ENCODE measurements around the gene LYL1. TPM values are rescaled to one million over a fixed set of nuclear protein-coding genes. Genes with fewer than 3 reads are reported as not detected.

The LYL1 gene
- total RNA-seq, 2 experiments from 2014 or later = 3.3 to 3.8 TPM

- peaks cover 7% of the 10 kb centered on the region for H3K36me3 Mint-ChIP-seq (ENCODE audit: low read depth)
- POLR2A ChIA-PET = interaction anchor here (1.0 to 1.8 kb wide), 3 partner anchors 10 to 25 kb away, joined by 3 to 5 read pairs (median 4); partner anchors contain the start of gene NACC1
- no peak overlapping the region for H3K4me3 Mint-ChIP-seq
- no peaks in the 10 kb centered on the region for H3K9me3 Mint-ChIP-seq (ENCODE audit: insufficient read depth)
- peaks cover 39% of the 10 kb centered on the region for H3K4me1 Mint-ChIP-seq (ENCODE audit: low read depth)
- CTCF ChIA-PET = interaction anchor here (1.2 to 2.0 kb wide), 2 partner anchors 23 to 34 kb away, joined by 6 to 7 read pairs; no protein-coding TSS in a partner anchor
- no peak overlapping the region for H3K27ac Mint-ChIP-seq
- no peak for ATAC-seq
- H3K27me3 Mint-ChIP-seq (ENCODE audit: low read depth) = no peaks in the 10 kb centered on the region
- no peak for DNase-seq
Measured at GRCh38 chr19:13127811-13128575, 25.3 kb upstream of the LYL1 start.

DNA sequence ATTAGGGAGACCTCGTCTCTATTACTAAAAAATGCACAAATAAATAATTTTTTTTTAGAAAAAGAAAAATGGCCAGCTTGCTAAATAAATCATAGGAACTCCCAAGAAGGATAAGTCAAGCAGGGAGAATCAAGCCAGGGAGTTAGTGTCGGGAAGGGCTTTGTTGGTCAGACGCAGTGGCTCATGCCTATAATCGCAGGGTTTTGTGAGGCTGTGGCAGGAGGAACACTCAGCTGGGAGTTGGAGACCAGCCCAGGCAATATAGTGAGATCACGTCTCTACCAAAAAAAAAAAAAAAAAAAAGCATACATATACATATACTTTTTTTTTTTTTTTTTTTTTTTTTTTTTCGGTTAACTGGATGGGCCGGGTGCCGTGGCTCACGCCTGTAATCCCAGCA is 24.4 kb upstream of the LYL1 start:
- ATAC-seq = no peak
- Mint-ChIP-seq H3K27me3 (ENCODE audit: low read depth) (no peaks in the 10 kb centered on the region), H3K36me3 (ENCODE audit: low read depth) (peaks cover 4% of the 10 kb centered on the region), H3K4me1 (ENCODE audit: low read depth) (peaks cover 39% of the 10 kb centered on the region), H3K9me3 (ENCODE audit: insufficient read depth) (no peaks in the 10 kb centered on the region), H3K27ac (no peak overlapping the region), H3K4me3 (no peak overlapping the region)
- CTCF ChIA-PET = interaction anchor here (2.0 kb wide), 1 partner anchor 33 kb away, joined by 6 read pairs; no protein-coding TSS in a partner anchor
- POLR2A ChIA-PET = interaction anchor here (1.5 kb wide), 1 partner anchor 9 kb away, joined by 4 read pairs; the partner anchor contains the start of gene NACC1
- DNase-seq = no peak

DNA sequence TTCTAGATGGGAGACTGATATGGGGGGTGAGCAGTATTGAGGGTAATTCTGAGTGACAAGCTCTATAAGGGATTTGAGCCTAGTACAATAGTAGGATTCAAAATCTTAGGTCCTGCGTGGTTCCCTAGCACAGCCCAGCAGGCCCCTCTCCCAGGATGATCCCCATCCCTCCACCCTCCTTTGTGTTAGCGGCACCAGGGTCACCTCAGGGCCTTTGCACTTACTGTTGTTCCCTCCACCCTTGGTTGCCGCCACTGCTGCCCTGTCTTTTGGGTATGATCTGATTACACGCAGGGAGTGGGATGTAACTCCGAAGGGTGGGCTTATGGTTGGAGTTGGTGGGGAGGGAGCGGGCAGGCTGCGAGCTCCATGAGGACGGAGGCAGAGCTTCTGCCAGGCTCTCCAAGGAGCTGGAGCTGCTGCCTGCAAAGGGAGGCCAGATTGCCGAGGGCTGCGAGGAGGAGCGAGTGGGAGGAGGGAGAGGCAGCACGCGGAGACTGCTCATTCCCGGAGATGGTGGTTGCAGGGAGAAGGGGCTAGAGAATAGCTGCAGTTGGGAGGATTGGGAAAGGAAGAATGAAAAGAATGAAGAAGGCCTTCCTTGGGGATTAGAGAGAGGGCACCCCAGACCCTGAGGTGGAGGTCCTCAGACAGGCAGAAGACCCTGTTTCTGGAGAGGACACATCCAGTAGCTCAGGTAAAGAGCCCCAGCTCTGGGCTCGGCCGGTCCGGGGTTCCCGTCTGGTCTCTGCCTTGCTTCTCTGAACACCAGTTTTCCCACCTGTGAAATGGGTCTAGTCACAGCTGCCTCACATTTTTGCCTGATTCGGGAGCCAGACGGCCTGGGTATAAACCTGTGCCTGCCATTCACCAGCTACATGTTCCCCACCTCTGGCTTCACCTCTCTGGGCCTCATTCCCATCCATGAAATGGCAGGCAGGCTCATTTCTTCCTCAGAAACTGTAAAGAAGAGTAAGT is 20.6 kb upstream of the LYL1 start:
- no peak overlapping the region for H3K4me3 Mint-ChIP-seq
- H3K9me3 Mint-ChIP-seq (ENCODE audit: insufficient read depth) = no peaks in the 10 kb centered on the region
- no peak overlapping the region for H3K27ac Mint-ChIP-seq
- H3K4me1 Mint-ChIP-seq (ENCODE audit: low read depth) = peaks cover 55% of the 10 kb centered on the region
- peaks cover 10% of the 10 kb centered on the region for H3K36me3 Mint-ChIP-seq (ENCODE audit: low read depth)
- ChIA-PET CTCF (interaction anchor here (0.9 to 1.0 kb wide), 2 partner anchors 19 to 29 kb away, joined by 3 read pairs; no protein-coding TSS in a partner anchor), POLR2A (interaction anchor here (0.9 to 1.6 kb wide), 3 partner anchors 9 to 29 kb away, joined by 3 to 5 read pairs (median 3); no protein-coding TSS in a partner anchor)
- ATAC-seq (no peak), DNase-seq (no peak)
- no peaks in the 10 kb centered on the region for H3K27me3 Mint-ChIP-seq (ENCODE audit: low read depth)

DNA sequence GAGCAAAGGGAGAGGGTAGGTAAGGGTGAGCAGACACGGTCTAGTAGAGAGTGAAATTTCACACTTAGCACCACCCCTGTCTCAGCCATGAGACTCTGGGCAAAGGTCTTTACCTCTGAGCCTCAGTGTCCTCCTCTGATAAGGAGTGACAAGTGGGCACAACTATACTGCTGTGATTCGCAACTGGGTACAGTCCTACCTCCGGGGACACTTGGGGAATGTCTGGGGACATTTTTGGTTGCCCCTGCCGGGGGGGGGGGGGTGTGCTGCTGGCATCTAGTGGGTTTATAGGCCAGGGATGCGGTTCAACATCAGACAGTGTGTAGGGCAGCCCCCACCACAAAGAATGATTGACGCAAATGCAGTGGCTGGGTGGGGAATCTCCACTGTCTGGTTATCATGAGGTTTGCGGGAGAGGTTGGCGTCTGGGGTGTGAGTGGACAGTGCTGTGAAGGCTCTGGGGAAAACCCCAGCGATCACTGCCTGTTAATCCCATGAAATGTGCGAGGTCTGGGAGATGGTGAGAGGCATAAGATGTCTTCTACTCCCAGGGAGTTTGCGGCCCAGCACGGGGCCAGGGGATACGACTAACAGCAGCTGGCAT is 19.7 kb upstream of the LYL1 start:
- peaks cover 50% of the 10 kb centered on the region for H3K4me1 Mint-ChIP-seq (ENCODE audit: low read depth)
- DNase-seq (no peak), ATAC-seq (no peak)
- POLR2A ChIA-PET = interaction anchor here (1.6 kb wide), 1 partner anchor 30 kb away, joined by 5 read pairs; no protein-coding TSS in a partner anchor
- CTCF ChIA-PET = interaction anchor here (1.0 kb wide), 1 partner anchor 18 kb away, joined by 3 read pairs; no protein-coding TSS in a partner anchor
- H3K27me3 Mint-ChIP-seq (ENCODE audit: low read depth) = no peaks in the 10 kb centered on the region
- no peaks in the 10 kb centered on the region for H3K9me3 Mint-ChIP-seq (ENCODE audit: insufficient read depth)
- peaks cover 7% of the 10 kb centered on the region for H3K36me3 Mint-ChIP-seq (ENCODE audit: low read depth)
- H3K4me3 Mint-ChIP-seq = no peak overlapping the region
- peak overlapping the region; percentile 26 for H3K27ac Mint-ChIP-seq

GRCh38 chr19:13121551-13122274 is 19.1 kb upstream of the LYL1 start:
- Mint-ChIP-seq H3K27me3 (ENCODE audit: low read depth) (no peaks in the 10 kb centered on the region), H3K27ac (peak overlapping the region; percentile 26), H3K9me3 (ENCODE audit: insufficient read depth) (no peaks in the 10 kb centered on the region), H3K36me3 (ENCODE audit: low read depth) (peaks cover 8% of the 10 kb centered on the region), H3K4me1 (ENCODE audit: low read depth) (peaks cover 50% of the 10 kb centered on the region), H3K4me3 (no peak overlapping the region)
- DNase-seq (no peak), ATAC-seq (no peak)
- POLR2A ChIA-PET = interaction anchor here (0.9 to 1.2 kb wide), 2 partner anchors 11 to 30 kb away, joined by 3 to 4 read pairs; no protein-coding TSS in a partner anchor
- CTCF ChIA-PET = interaction anchor here (2.2 kb wide), 1 partner anchor 17 kb away, joined by 8 read pairs; no protein-coding TSS in a partner anchor

DNA sequence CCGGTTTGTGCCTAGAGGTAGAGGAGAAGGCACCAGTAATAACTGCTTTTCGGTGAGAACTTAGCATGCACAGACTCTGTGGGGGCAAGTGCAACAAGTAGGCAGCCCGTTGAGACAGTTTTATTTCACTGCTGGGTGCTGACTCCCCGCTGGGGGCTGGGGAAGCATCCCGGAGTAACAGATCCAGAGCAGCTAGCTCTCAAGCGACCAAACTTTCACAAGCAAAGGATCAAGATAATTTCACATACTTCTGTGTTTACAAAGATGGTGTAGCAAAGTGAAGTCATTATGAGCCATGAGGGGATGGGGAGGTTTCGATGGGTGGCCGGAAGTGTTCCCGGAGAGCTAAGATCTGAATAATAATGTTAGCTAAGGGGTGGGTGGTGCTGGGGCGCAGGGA is 18.2 kb upstream of the LYL1 start:
- Mint-ChIP-seq H3K4me3 (peak overlapping the region; percentile 22), H3K27me3 (ENCODE audit: low read depth) (no peaks in the 10 kb centered on the region), H3K36me3 (ENCODE audit: low read depth) (peaks cover 12% of the 10 kb centered on the region), H3K9me3 (ENCODE audit: insufficient read depth) (no peaks in the 10 kb centered on the region), H3K27ac (no peak overlapping the region), H3K4me1 (ENCODE audit: low read depth) (peaks cover 54% of the 10 kb centered on the region)
- CTCF ChIA-PET = interaction anchor here (2.2 kb wide), 1 partner anchor 16 kb away, joined by 8 read pairs; no protein-coding TSS in a partner anchor
- POLR2A ChIA-PET = interaction anchor here (0.9 to 1.8 kb wide), 4 partner anchors 10 to 31 kb away, joined by 3 to 5 read pairs (median 4); partner anchors contain the start of genes IER2 and STX10
- ATAC-seq (no peak), DNase-seq (no peak)

- peaks cover 62% of the 10 kb centered on the region for H3K4me1 Mint-ChIP-seq (ENCODE audit: low read depth)
- no peak for ATAC-seq
Measured at GRCh38 chr19:13120031-13120430, 17.4 kb upstream of the LYL1 start.

GRCh38 chr19:13119627-13120026 is 17.0 kb upstream of the LYL1 start:
- no peaks in the 10 kb centered on the region for H3K9me3 Mint-ChIP-seq (ENCODE audit: insufficient read depth)

More at GRCh38 chr19:13120031-13120430, 17.4 kb upstream of the LYL1 start:
- no peak overlapping the region for H3K4me3 Mint-ChIP-seq
- no peak overlapping the region for H3K27ac Mint-ChIP-seq
- no peaks in the 10 kb centered on the region for H3K9me3 Mint-ChIP-seq (ENCODE audit: insufficient read depth)
- DNase-seq = no peak
- peaks cover 12% of the 10 kb centered on the region for H3K36me3 Mint-ChIP-seq (ENCODE audit: low read depth)
- ChIA-PET POLR2A (interaction anchor here (0.5 to 5.2 kb wide), 7 partner anchors 11 to 343 kb away, joined by 3 to 64 read pairs (median 4); partner anchors contain the start of genes IER2 and STX10), CTCF (interaction anchor here (1.5 to 2.2 kb wide), 2 partner anchors 15 to 155 kb away, joined by 3 to 8 read pairs; no protein-coding TSS in a partner anchor)
- H3K27me3 Mint-ChIP-seq (ENCODE audit: low read depth) = no peaks in the 10 kb centered on the region

DNA sequence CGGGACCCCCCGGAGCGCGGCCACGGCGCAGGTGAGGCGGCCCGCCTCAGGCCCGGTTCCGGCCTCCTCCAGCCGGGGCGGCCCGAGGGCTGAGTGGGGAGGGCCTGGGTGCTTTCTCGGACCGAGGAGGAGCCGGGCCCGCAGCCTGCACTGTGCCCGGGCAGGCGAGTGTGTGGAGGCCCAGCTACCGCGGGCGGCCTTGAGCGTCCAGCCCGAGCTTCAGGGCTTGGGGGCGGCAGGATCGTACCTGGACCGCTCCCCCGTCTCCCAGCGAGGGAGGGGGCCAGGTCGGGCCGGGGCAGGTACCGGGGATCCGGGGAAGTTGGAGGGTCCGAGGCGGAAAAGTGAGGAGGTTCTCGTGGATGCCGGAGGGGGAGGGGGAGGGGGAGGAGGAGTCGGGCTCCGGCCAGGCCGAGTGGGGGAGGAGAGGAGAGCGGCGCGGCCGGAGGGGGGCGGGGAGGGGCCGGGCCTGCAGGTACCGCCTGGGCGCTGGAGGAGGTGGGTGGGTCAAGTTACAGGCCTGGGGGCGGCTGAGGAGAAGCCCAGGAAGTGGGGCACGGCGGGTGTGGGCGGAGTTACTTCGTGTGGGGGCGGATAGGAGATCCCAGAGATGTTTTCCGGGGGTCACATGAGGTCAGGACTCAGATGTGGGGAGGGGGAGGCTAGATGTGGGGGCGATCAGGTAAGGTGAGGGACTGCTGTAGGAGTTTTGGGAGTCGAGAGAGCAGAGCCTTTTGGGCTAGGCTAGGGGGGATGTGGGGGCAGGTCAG is 16.0 kb upstream of the LYL1 start:
- ChIA-PET POLR2A (interaction anchor here (1.0 to 5.2 kb wide), 11 partner anchors 9 to 124 kb away, joined by 3 to 64 read pairs (median 7); partner anchors contain the start of genes IER2 and STX10), CTCF (interaction anchor here (1.0 to 4.0 kb wide), 5 partner anchors 14 to 153 kb away, joined by 3 to 28 read pairs (median 7); partner anchors contain the start of genes IER2 and STX10)
- Mint-ChIP-seq H3K9me3 (ENCODE audit: insufficient read depth) (no peaks in the 10 kb centered on the region), H3K27me3 (ENCODE audit: low read depth) (no peaks in the 10 kb centered on the region), H3K4me3 (peak overlapping the region; percentile 78), H3K4me1 (ENCODE audit: low read depth) (peaks cover 60% of the 10 kb centered on the region), H3K36me3 (ENCODE audit: low read depth) (peaks cover 12% of the 10 kb centered on the region), H3K27ac (peak overlapping the region; percentile 84)
- DNase-seq = peak; percentile 66
- peak; percentile 13 for ATAC-seq

More at GRCh38 chr19:13119627-13120026, 17.0 kb upstream of the LYL1 start:
- Mint-ChIP-seq H3K4me1 (ENCODE audit: low read depth) (peaks cover 66% of the 10 kb centered on the region), H3K4me3 (peak overlapping the region; percentile 78), H3K27ac (peak overlapping the region; percentile 84), H3K27me3 (ENCODE audit: low read depth) (no peaks in the 10 kb centered on the region), H3K36me3 (ENCODE audit: low read depth) (peaks cover 12% of the 10 kb centered on the region)
- ChIA-PET CTCF (interaction anchor here (1.5 to 2.2 kb wide), 2 partner anchors 15 to 154 kb away, joined by 3 to 8 read pairs; no protein-coding TSS in a partner anchor), POLR2A (interaction anchor here (0.5 to 5.2 kb wide), 7 partner anchors 12 to 342 kb away, joined by 3 to 64 read pairs (median 4); partner anchors contain the start of genes IER2 and STX10)
- ATAC-seq = no peak
- DNase-seq = no peak

Data from activated CD8-positive, alpha-beta T cell treated with anti-CD3 and anti-CD28 coated beads, Interleukin-2, amount 10 ng/mL, durations not matched to agents 7 days and 5 days (primary cell).